HG03442 (cell line): ENCODE measurements around the gene TMEM88.
A peak's percentile ranks its signal among the peaks of the same experiment; 100 is the strongest.

ENCODE experiments used
- ATAC-seq: cut with Tn5 transposase; IDR thresholded peaks from one replicate; pipeline ENCODE4 v1.9.1; 2021; ENCODE audit warnings: mild to moderate bottlenecking, moderate library complexity; ENCODE audit not compliant: unreplicated experiment

Gene TMEM88

DNA sequence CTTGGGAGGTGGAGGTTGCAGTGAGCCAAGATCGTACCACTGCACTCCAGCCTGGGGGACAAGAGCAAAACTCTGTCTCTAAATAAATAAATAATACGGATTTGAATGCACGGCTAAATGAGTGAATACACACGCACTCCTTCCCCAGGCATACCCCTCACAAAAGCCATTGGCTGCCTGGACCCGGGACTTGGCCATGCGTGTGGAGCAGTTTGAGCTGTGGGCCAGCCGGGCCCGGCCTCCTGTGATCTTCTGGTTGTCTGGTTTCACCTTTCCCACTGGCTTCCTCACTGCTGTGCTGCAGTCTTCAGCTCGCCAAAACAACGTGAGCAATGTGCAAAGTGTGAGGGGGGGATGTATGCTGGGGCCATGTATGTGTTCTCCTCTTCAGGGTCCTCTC lies 22.4 kb upstream of the TMEM88 start:
- no peak for ATAC-seq

DNA sequence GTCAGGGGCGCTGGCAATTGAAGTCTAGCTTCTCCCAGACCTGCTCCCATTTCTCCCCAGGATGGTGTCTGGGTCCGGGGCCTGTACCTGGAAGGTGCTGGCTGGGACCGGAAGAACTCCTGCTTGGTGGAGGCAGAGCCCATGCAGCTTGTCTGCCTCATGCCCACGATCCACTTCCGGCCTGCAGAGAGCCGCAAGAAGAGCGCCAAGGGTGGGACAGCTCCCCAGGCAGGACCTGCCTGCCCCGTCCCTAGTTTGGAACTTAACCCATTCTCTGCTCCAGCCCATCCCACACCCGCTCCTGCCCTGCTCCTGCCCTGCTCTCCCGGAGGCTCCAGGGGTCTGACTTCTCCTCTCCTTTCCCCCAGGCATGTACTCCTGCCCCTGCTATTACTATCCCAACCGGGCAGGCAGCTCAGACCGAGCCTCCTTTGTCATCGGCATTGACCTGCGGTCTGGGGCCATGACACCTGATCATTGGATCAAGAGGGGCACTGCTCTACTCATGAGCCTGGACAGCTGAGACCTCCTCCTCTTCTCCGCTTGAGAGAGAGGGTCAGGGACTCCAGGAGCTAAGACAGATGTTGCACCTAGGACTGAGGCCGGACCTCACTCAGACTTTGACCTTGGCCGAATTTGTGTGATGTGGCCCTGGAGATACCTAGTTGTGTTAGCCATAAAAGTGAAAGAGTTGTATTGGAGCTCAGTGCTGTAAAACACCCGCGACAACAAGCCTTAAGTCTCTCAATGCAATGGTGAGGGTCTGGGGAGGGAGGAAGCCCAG lies 21.7 kb upstream of the TMEM88 start:
- ATAC-seq: no peak

DNA sequence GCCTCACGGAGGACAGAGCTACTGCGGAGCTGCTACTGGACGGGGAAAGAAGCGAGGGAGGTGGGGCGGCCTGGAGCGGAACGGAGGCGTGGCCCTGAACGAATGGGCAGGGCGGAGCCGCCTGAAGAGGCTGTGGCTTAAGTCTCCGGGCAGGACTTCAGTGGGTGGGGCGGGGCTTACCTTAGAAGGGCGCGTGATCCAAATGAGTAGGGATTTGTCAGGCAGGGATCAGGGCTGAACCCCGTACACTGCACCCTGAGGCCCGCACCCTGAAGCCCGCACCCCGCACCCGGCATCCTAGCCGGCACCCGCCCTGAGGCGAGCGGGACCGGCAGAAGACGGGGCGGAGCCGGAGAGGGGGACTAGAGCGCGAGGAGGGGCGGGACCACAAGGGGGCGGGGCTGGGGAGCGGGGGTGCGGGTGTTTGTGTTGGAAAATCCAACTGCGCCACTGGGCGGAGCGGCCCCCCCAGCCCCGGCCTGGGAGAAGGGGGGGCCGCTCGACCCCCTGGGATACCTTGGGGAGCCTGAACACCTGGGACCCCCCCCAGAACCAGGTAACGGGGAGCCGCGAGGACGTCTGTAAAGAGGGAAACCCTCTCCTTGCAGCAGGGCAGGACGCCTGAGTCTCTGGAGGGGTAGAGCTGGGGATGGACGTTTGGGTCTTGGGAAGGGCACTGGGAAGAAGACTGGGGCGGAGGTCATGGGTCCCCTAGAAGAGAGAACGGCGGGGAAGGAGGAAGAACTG lies 20.9 kb upstream of the TMEM88 start, which contains the start of gene KDM6B:
KDM6B (plus strand) TSS at position 423 of the 747 bp plus-strand sequence. CDS start 11,338 bp downstream, outside the sequence.
- peak; percentile 52 for ATAC-seq

DNA sequence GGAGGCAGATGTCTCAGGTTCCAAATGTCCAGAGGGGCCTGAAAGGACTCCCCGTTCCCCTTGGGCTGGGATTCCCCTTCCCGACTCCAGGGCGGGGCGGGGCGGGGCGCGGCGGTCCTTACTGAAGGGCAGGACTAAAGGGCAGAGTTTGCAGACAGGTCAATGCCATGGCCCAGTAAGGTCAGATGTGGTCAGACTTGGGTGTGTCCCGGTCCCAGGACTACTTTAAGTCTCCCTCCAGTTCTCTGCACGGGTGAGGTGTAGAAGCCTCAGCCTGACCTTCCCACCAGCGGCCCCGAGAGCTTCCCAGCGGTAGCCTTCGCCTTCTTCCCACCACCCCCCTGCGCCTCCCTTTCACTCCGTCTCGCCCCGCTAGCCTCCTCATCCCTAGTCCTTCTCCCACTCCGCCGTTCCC lies 20.3 kb upstream of the TMEM88 start:
- no peak for ATAC-seq

- ATAC-seq: peak; percentile 43
Measured at GRCh38 chr17:7834957-7835813, 19.7 kb upstream of the TMEM88 start.

DNA sequence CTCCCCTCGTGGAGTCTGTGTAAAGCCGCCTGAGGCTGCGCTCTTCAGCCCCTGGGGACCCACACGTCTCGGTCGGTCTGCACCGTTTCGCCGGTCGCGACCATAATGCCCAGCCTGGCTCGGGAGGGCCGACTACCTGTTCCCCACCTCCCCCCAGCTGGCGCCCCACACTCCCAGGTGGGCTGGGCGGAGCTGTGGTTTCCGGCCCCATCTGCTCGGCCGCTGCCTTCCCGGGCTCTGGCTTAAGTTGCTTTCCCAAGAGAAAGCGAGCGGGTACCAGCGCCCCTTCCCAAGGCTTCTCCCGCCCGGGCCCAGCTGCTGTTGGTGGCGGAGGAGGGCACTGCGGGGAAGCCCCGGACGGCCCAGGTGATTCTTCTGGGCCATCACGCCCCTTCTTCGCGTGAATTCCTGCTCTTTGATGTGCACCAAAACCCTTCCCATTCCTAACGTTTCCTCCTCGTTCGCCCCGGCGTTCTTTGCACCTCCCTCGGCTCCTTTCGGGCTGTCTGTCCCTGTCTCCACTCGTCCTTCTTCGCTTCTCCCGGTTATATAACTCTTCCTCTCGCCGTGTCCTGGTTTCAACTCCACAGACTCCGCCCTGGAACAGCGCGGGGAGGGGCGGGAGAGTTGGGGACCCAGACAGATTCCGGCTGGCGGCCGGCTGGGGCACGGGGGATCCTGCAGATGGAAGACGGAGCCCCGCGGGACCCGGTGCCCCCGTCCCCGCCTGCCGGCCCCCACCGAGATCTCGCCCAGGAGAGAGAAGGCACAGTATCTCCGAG lies 18.9 kb upstream of the TMEM88 start:
- no peak for ATAC-seq

DNA sequence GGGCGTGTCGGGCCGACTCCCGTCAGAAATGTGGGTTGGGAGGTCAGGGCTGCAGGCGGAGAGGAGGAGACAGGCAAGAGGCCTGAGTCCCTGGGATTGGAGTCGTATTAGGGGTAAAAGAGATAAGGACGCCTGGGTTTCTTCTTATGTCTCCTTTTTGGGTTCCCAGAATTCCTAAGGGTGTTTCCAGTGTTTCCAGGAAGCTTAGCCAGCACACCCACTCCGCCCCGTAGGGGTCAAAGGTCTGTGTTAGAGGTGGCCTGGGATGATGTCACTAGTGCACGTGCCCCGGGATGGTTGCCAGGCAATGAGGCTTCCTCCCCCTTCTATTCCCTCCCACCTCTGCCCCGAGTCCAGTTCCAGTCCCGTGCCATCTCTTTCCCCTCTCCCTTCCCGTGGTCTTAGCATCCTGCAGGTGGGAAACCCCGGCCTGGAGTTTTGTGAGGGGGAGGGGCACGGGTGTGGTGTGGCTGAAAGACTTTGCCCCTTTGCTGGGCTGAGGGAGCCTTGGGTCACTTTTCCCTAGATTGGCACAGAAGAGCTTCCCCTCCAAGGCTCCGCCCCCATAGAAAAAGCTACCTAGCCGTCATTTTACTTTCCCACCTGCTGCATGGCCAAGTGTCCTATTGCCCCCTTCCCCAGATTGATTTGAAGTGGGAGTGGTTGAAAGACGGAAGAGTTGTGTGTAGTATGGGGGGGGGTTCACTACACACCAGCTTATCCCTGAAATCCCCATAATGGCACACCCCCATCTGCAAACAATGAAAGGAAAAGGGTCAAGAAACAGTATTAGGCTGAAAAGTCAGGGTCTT lies 18.1 kb upstream of the TMEM88 start:
- no peak for ATAC-seq

- no peak for ATAC-seq
Measured at GRCh38 chr17:7837408-7838088, 17.3 kb upstream of the TMEM88 start.

- no peak for ATAC-seq
Measured at GRCh38 chr17:7838090-7839075, 16.5 kb upstream of the TMEM88 start.

GRCh38 chr17:7839190-7839875 lies 15.5 kb upstream of the TMEM88 start:
- no peak for ATAC-seq

DNA sequence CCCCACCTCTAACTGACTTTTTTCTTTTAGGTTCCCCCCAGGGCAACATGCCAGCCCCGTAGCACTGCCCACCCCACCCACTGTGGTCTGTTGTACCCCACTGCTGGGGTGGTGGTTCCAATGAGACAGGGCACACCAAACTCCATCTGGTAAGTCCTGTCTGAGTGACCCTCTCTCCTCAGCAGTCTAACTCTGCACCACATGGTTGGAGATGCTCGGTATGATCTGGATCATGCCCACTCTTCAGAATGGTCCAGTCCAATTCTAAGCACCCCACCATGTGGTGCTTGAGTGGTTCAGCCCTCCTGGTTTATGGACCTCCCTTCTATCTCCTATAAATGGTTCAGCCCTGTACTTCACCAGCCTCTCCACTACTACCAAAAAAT lies 15.0 kb upstream of the TMEM88 start:
- no peak for ATAC-seq

DNA sequence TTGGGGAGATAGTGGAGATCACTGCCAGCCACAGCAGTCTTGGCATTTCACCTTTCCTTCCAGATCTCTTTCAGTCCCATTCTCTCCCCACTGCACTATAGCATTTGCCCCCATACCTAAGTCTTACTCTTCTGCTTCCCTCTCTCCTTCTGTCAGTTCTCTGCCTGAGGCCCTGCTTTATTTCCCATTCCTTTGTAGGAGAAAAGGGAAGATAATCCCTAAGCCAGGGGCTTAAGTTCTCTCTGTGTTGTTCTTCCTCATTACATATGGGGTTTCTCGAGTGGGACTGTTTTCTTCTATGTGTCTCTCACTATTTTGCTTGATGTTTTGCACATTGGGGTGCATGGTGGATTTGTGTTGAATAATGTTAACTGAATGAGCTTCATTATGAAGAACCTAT lies 14.4 kb upstream of the TMEM88 start:
- ATAC-seq: no peak

DNA sequence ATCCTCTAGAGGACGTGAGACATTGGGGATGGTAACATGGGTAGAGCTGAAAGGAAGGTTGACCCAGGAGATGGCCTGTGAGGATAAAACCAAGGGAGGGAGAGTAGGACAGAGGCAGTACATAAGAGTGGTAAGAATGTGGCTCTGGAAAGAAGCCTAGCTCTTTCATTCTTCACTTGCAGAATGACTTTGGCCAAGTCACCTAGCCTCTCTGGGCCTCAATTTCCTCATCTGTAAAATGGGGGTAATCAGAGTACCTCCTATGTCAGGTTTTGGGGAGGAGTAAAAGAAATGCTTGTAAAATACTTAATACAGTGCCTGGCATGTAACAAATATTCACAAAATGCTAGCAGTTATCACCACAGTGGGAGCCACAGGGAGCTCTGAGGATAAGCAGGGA lies 14.0 kb upstream of the TMEM88 start:
- no peak for ATAC-seq

GRCh38 chr17:7841396-7841914 lies 13.4 kb upstream of the TMEM88 start:
- peak; percentile 10 for ATAC-seq

DNA sequence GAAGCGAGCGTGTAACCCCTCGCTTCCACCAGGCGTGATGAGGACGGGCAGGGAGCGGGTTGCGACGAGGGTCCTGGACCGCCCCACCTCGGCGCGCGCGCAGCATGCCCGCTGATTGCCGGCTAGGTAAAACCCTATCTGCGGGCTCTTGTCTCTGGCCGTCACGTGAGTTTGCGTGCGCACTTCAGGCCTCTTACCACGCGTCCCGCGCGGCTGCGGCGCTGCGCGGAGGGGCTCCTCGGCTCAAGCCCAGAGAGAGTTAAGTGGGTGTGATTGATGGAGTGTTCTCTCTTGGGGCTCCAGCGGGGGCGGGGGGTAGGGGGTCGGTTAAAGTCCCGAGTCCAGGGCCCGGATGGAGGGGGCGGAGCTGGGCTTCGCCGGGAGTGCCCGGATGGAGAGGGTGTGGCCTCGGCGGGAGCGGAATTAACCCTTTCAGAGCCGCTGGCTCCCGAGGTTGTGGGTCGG lies 12.9 kb upstream of the TMEM88 start:
- ATAC-seq: peak; percentile 14

- ATAC-seq: peak; percentile 24
Measured at GRCh38 chr17:7842380-7843256, 12.2 kb upstream of the TMEM88 start.
